ENCODE measurements around the gene AFF1. TPM values are rescaled to one million over a fixed set of nuclear protein-coding genes. Genes with fewer than 3 reads are reported as not detected.
"Not testable (repeated sequence)": the region's sequence is repeated elsewhere in the genome, so short reads cannot be mapped to it uniquely, and the experiment has no call there.

Gene AFF1
- total RNA-seq, 1 donor from 2014 or later, result 44.3 TPM

DNA sequence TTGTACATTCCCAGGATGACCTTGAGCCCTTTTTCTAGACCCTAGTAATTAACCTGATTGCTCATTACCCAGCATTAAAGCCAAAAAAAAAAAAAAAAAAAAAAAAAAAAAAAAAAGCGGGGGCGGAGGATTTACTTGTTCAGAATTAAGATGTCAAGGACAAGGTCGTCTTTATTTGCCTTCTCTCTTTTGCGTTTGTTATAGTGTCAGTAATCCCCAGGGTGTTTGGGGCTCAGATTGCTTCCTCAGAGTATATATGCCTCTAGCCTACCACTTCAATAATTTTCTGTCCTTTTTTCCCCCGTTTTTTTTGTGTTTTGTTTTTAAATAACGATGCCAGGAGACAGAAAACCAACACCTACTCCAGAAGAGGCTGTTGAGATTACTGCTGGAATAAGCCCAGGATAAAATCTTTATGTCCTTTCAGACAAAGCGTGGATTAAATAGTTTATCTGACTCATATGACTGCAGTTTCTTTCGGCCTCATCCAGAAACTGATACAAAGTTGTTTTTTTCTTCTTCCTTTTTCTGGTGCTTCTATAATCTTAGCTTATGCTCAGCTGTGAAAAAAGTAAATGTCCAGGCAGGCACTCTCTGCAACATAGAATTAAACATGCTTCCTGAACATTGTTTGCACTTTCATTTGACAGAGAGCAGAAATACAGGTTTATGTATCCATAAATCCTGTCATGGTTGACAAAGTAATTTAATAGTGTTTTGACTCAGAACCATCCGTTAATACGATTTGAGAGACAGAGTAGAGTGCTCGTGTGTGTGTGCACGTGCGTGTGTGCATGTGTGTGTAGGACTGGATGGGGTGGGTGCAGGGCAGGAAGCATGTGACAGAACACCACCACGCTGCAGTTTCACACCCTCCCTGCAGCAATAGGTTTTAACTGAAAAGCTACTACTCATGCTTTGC, 138.6 kb downstream of the AFF1 start:
- Mint-ChIP-seq H3K4me1 (peaks cover 34% of the 10 kb centered on the region), H3K4me3 (peak overlapping the region; percentile 83), H3K27ac (peak overlapping the region; percentile 85)

DNA sequence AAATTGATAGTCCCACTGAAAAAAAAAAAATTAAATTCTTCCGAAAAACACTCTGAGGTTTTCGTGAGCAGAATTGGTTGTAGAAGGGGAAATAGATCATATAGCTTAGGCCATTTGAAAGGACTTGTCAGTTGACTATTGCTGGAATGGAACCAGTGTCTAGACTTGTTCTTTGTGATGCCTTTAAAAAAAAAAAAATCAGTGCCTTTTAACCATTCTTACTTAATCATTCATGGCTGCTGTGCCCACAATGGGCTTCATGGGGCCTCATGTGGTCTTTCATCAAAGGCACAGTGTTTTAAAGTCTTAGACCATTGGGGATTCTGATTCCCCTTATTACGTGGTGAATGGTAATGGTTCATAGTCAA, 139.3 kb downstream of the AFF1 start:
- intact Hi-C loops (cut with micrococcal nuclease), result loop anchor here (1.0 to 5.0 kb wide), 2 partner anchors 11 to 137 kb away; partner anchors contain the start of gene AFF1
- peaks cover 2% of the 10 kb centered on the region for H3K36me3 Mint-ChIP-seq (ENCODE audit: low read depth)
- H3K4me3 Mint-ChIP-seq, result peak overlapping the region; percentile 83
- peaks cover 34% of the 10 kb centered on the region for H3K4me1 Mint-ChIP-seq
- no peaks in the 10 kb centered on the region for H3K27me3 Mint-ChIP-seq
- no peaks in the 10 kb centered on the region for H3K9me3 Mint-ChIP-seq
- peak overlapping the region; percentile 85 for H3K27ac Mint-ChIP-seq
- no peak for DNase-seq

More for the DNA sequence above, 138.6 kb downstream of the AFF1 start:
- intact Hi-C loops (cut with micrococcal nuclease), result loop anchor here (1.0 to 5.0 kb wide), 4 partner anchors 12 to 136 kb away; partner anchors contain the start of gene AFF1
- Mint-ChIP-seq H3K9me3 (no peaks in the 10 kb centered on the region), H3K36me3 (ENCODE audit: low read depth) (peaks cover 2% of the 10 kb centered on the region), H3K27me3 (no peaks in the 10 kb centered on the region)
- DNase-seq, result peak; percentile 82

DNA sequence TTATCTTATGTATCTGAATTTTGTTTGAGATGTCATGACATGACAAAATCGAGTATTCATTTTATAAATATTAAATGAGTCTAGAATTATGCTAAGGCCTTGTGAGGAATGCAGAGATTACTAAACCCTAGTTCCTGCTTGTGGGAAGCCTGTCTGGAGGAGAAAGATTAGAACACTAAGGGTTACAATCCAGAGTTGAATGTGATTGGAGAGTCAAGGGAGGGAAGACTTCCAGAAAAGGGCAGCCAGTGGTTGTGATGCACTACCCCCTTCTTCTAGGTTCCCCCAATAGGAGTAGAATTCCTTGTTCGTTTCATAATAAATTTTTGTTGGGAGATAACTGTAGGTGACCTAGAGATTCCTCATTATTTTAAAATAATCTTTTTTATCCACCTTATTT, 141.1 kb downstream of the AFF1 start:
- Mint-ChIP-seq H3K4me3 (no peak overlapping the region), H3K4me1 (peaks cover 35% of the 10 kb centered on the region), H3K27me3 (no peaks in the 10 kb centered on the region), H3K9me3 (no peaks in the 10 kb centered on the region), H3K27ac (no peak overlapping the region), H3K36me3 (ENCODE audit: low read depth) (peaks cover 6% of the 10 kb centered on the region)
- no peak for DNase-seq
- intact Hi-C loops (cut with micrococcal nuclease), result no loop called here

- DNase-seq, result no peak
- Mint-ChIP-seq H3K27ac (no peak overlapping the region), H3K4me3 (no peak overlapping the region), H3K9me3 (no peaks in the 10 kb centered on the region), H3K27me3 (no peaks in the 10 kb centered on the region), H3K36me3 (ENCODE audit: low read depth) (peaks cover 12% of the 10 kb centered on the region), H3K4me1 (peaks cover 31% of the 10 kb centered on the region)
- intact Hi-C loops (cut with micrococcal nuclease), result no loop called here
These were observed 142.0 kb downstream of the AFF1 start for GRCh38 chr4:87076690-87077358.

GRCh38 chr4:87077914-87078585, 143.2 kb downstream of the AFF1 start:
- H3K27me3 Mint-ChIP-seq, result no peaks in the 10 kb centered on the region
- peaks cover 30% of the 10 kb centered on the region for H3K4me1 Mint-ChIP-seq
- peaks cover 13% of the 10 kb centered on the region for H3K36me3 Mint-ChIP-seq (ENCODE audit: low read depth)
- no peak overlapping the region for H3K27ac Mint-ChIP-seq
- no peak for DNase-seq
- intact Hi-C loops (cut with micrococcal nuclease), result no loop called here
- no peak overlapping the region for H3K4me3 Mint-ChIP-seq
- H3K9me3 Mint-ChIP-seq, result no peaks in the 10 kb centered on the region

DNA sequence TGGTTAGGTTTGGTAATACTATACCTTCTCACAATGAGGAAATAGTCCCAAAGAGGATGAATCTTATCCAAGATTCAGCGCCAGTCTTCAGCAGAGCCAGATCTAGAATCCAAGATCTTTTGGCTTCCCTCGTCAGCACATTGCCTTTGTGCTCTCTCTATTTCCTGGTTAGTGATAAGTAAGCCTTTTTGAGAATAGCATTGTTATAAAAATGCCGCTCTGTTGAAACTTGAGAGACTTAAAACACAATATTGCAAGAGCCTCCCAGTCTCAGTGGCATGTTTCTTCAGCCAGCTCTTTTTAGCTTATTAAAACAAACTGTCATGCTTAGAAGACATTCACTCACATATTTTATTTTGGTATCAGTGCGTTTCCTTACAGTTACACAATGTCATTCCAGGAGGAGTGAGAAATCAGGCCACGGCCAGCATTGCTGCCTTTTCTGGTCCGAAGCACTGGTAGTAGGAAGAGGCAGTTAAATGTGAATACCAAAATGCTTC, 144.2 kb downstream of the AFF1 start:
- Mint-ChIP-seq H3K9me3 (no peaks in the 10 kb centered on the region), H3K27me3 (no peaks in the 10 kb centered on the region), H3K4me1 (peaks cover 27% of the 10 kb centered on the region), H3K36me3 (ENCODE audit: low read depth) (peaks cover 18% of the 10 kb centered on the region), H3K27ac (no peak overlapping the region), H3K4me3 (no peak overlapping the region)
- intact Hi-C loops (cut with micrococcal nuclease), result no loop called here
- no peak for DNase-seq

DNA sequence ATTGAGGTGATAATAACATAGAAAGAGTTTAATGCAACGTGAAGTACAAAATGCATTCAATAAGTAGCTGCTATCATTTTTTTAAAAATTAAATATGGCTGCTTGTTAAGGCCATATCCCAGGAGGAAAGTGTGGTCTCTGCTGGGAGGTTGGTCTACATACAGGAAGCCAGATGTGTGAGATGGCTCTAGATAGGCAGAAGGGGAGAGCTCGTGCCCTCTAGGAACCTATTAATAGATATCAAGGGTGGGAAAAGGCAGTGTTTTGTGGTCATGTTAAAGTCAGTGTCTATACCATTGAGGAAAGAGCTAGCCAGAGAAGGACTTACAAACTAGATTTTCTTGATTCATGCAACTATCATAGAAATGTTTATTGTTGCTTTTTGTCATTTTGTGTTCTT, 145.2 kb downstream of the AFF1 start:
- intact Hi-C loops (cut with micrococcal nuclease), result no loop called here

DNA sequence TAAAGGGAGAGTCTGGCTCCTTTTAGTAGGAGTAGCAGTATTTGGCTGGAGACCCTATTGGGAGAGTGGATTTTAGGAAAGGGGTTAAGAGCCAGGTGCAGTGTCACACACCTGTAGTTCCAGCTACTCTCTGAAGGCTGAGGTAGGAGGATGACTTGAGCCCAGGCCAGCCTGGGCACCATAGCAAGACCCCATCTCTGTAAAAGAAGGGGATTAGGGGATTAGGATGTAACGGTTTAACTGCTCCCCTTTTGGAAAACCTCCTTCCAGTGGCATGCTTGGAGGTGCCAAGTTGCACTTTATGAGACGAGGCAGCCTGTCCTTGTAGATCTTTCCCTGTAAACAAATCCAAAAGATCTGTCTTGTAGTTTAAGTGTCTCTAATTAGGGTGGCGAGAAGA, 145.7 kb downstream of the AFF1 start:
- intact Hi-C loops (cut with micrococcal nuclease), result no loop called here
- H3K4me1 Mint-ChIP-seq, result peaks cover 22% of the 10 kb centered on the region
- H3K4me3 Mint-ChIP-seq, result no peak overlapping the region
- H3K27me3 Mint-ChIP-seq, result no peaks in the 10 kb centered on the region
- H3K9me3 Mint-ChIP-seq, result no peaks in the 10 kb centered on the region
- H3K27ac Mint-ChIP-seq, result no peak overlapping the region
- DNase-seq, result no peak
- H3K36me3 Mint-ChIP-seq (ENCODE audit: low read depth), result peaks cover 20% of the 10 kb centered on the region

More for the DNA sequence above, 145.2 kb downstream of the AFF1 start:
- no peaks in the 10 kb centered on the region for H3K27me3 Mint-ChIP-seq
- no peak overlapping the region for H3K27ac Mint-ChIP-seq
- H3K4me3 Mint-ChIP-seq, result no peak overlapping the region
- H3K4me1 Mint-ChIP-seq, result peaks cover 24% of the 10 kb centered on the region
- H3K9me3 Mint-ChIP-seq, result no peaks in the 10 kb centered on the region
- no peak for DNase-seq
- peaks cover 22% of the 10 kb centered on the region for H3K36me3 Mint-ChIP-seq (ENCODE audit: low read depth)

GRCh38 chr4:87081826-87082225, 147.0 kb downstream of the AFF1 start:
- DNase-seq, result no peak
- Mint-ChIP-seq H3K36me3 (ENCODE audit: low read depth) (peaks cover 29% of the 10 kb centered on the region), H3K4me1 (peaks cover 19% of the 10 kb centered on the region), H3K9me3 (no peaks in the 10 kb centered on the region), H3K4me3 (no peak overlapping the region), H3K27me3 (no peaks in the 10 kb centered on the region), H3K27ac (no peak overlapping the region)
- intact Hi-C loops (cut with micrococcal nuclease), result no loop called here

GRCh38 chr4:87085732-87086131, 150.9 kb downstream of the AFF1 start:
- DNase-seq, H3K27ac Mint-ChIP-seq, H3K27me3 Mint-ChIP-seq, H3K9me3 Mint-ChIP-seq, H3K4me3 Mint-ChIP-seq: not testable (repeated sequence)
- H3K36me3 Mint-ChIP-seq (ENCODE audit: low read depth), result peaks cover 32% of the 10 kb centered on the region
- intact Hi-C loops (cut with micrococcal nuclease), result loop anchor here (1.0 kb wide), 1 partner anchor 11 kb away; no protein-coding TSS in a partner anchor
- H3K4me1 Mint-ChIP-seq, result peaks cover 22% of the 10 kb centered on the region

DNA sequence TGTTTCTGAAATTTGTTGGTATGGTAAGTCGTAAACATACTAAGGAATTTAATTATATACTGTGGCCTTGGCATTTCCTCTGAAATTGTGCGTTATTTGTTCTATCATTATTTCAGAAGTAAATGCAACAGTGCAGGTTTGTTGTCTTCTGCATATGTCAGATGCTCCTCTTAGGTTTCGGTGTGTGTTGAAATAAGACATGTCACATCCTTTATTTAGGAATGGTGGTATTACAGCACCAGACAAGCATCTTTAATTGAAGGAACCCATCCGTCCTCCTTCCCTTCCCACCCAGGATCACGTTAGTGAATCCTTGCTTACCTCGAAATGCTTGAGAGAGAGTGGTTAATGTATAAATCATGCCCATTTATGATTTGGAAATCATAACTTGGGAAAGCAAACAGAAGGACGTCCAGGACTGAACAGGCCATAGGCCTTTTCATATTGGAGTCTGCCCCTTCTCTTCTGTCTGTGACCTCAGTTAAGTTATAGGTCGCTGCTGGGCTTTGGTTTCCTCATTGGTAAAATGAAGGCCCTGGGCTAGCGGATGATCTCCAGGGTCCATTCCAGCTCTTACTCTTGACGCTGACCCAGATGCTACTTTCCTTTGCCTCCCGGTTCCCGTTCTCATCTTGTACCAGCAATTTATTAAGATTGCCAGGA, 151.5 kb downstream of the AFF1 start:
- no peaks in the 10 kb centered on the region for H3K27me3 Mint-ChIP-seq

DNA sequence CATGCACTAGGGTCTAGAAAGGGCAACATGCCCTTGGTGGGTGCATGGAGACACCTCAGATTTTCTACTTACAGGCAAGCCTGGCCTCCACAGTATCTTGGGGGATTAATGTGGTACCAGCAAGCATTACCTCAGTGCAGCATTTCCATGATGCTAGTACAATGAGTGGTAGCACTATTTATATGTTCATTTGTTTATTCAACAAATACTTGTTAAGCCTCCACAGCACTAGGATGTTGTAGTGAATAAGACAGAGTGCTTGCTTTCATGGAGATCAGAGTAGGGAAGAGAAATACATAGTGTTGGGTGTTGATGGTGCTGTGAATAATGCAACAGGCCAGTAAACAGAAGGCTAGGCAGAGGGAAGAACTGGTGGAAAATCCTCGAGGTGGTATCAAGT, 152.2 kb downstream of the AFF1 start:
- DNase-seq, result no peak
- H3K36me3 Mint-ChIP-seq (ENCODE audit: low read depth), result peaks cover 27% of the 10 kb centered on the region
- H3K4me3 Mint-ChIP-seq, result no peak overlapping the region
- H3K9me3 Mint-ChIP-seq, result no peaks in the 10 kb centered on the region
- intact Hi-C loops (cut with micrococcal nuclease), result no loop called here
- H3K27me3 Mint-ChIP-seq, result no peaks in the 10 kb centered on the region
- no peak overlapping the region for H3K27ac Mint-ChIP-seq
- H3K4me1 Mint-ChIP-seq, result peaks cover 20% of the 10 kb centered on the region

More for the DNA sequence above, 151.5 kb downstream of the AFF1 start:
- Mint-ChIP-seq H3K9me3 (no peaks in the 10 kb centered on the region), H3K4me1 (peaks cover 22% of the 10 kb centered on the region), H3K27ac (no peak overlapping the region), H3K4me3 (no peak overlapping the region), H3K36me3 (ENCODE audit: low read depth) (peaks cover 31% of the 10 kb centered on the region)
- no peak for DNase-seq
- intact Hi-C loops (cut with micrococcal nuclease), result no loop called here

GRCh38 chr4:87087420-87087819, 152.6 kb downstream of the AFF1 start:
- Mint-ChIP-seq H3K4me1 (peaks cover 21% of the 10 kb centered on the region), H3K27ac (no peak overlapping the region), H3K4me3 (no peak overlapping the region), H3K27me3 (no peaks in the 10 kb centered on the region), H3K36me3 (ENCODE audit: low read depth) (peaks cover 30% of the 10 kb centered on the region), H3K9me3 (no peaks in the 10 kb centered on the region)
- DNase-seq, result no peak
- intact Hi-C loops (cut with micrococcal nuclease), result no loop called here
